ENCODE data around the gene BAZ2A.

DNA sequence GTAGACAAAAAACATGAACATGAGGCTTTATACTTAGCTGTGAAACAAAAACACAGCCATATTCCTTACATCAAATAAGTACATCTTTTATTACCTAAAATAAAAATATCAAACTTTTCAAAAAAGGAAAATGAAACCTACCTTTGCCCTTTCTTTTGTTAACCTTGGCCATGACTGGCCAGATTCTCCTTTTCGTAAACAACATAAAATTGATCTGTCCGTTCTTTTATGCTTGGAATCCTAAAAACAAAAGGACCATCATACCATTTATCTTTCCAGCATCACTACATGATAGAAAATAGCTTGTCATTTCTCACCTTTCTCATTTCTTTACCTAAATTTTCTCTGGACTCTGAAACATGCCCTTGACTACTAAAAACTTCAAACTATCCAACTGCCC is 41.5 kb upstream of the BAZ2A start:
- TF ChIP-seq, protein P1, sequence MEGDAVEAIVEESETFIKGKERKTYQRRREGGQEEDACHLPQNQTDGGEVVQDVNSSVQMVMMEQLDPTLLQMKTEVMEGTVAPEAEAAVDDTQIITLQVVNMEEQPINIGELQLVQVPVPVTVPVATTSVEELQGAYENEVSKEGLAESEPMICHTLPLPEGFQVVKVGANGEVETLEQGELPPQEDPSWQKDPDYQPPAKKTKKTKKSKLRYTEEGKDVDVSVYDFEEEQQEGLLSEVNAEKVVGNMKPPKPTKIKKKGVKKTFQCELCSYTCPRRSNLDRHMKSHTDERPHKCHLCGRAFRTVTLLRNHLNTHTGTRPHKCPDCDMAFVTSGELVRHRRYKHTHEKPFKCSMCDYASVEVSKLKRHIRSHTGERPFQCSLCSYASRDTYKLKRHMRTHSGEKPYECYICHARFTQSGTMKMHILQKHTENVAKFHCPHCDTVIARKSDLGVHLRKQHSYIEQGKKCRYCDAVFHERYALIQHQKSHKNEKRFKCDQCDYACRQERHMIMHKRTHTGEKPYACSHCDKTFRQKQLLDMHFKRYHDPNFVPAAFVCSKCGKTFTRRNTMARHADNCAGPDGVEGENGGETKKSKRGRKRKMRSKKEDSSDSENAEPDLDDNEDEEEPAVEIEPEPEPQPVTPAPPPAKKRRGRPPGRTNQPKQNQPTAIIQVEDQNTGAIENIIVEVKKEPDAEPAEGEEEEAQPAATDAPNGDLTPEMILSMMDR (IDR thresholded peaks at IDR 0.05): no peak
- TF ChIP-seq POLR2A (IDR thresholded peaks at IDR 0.05): no peak
